HL-60 (cell line): ENCODE results near the gene GALNS.
"Not testable (repeated sequence)": the region's sequence is repeated elsewhere in the genome, so short reads cannot be mapped to it uniquely, and the experiment has no call there.

ENCODE experiments used
- DNase-seq, 2 experiments: peaks; one replicate each; pipeline ENCODE4 v3.0.0-alpha.2; 2010 to 2020; ENCODE audit warnings: low read depth in 1 of 2, low spot score in 1 of 2
- H3K27ac ChIP-seq: fragments of 250-450 bp; sonication (Bioruptor Pico); replicated peaks from 2 replicates; pipeline ENCODE4 v1.5.1; 2020; ENCODE audit warnings: mild to moderate bottlenecking, moderate library complexity
- H3K27me3 ChIP-seq: fragments of 250-450 bp; sonication (Bioruptor Pico); 2 replicates; pipeline ENCODE4 v1.5.1; 2021; ENCODE audit warnings: mild to moderate bottlenecking, moderate library complexity; ENCODE audit not compliant: insufficient read depth, poor library complexity, severe bottlenecking
- H3K4me3 ChIP-seq: replicated peaks from 2 replicates; pipeline ENCODE4 v1.5.1; 2011; ENCODE audit warnings: mild to moderate bottlenecking, control low read depth, low read length; ENCODE audit not compliant: insufficient read depth
- CTCF ChIP-seq: IDR thresholded peaks from one replicate; pipeline ENCODE4 v1.5.1; 2011; ENCODE audit warnings: low read length, control low read depth, inconsistent platforms; ENCODE audit not compliant: insufficient read depth
- GABPA ChIP-seq: IDR thresholded peaks from 2 replicates; pipeline ENCODE4 v1.6.1; 2012; ENCODE audit warnings: low read depth
- POLR2AphosphoS5 ChIP-seq: IDR thresholded peaks from 2 replicates; pipeline ENCODE4 v1.6.1; 2012; ENCODE audit warnings: low read depth
- REST ChIP-seq: IDR thresholded peaks from 2 replicates; pipeline ENCODE4 v1.6.1; 2012; ENCODE audit warnings: low read depth; ENCODE audit not compliant: insufficient replicate concordance
- SPI1 ChIP-seq: IDR thresholded peaks from 2 replicates; pipeline ENCODE4 v1.6.1; 2012; ENCODE audit warnings: low read depth, mild to moderate bottlenecking, borderline replicate concordance

Gene GALNS

GRCh38 chr16:88894681-88895300 is 38.0 kb upstream of the GALNS start:
- no peak for DNase-seq
- H3K4me3 ChIP-seq, result no peak overlapping the region
- no peak overlapping the region for H3K27ac ChIP-seq
- no peaks in the 10 kb centered on the region for H3K27me3 ChIP-seq
- TF ChIP-seq POLR2AphosphoS5 (no peak), REST (no peak), SPI1 (no peak), CTCF (no peak), GABPA (no peak)

GRCh38 chr16:88894266-88894665 is 37.5 kb upstream of the GALNS start:
- H3K4me3 ChIP-seq, DNase-seq, H3K27ac ChIP-seq, H3K27me3 ChIP-seq: not testable (repeated sequence)

GRCh38 chr16:88893127-88893968 is 36.6 kb upstream of the GALNS start:
- no peak overlapping the region for H3K27ac ChIP-seq
- DNase-seq, result no peak
- no peak overlapping the region for H3K4me3 ChIP-seq
- no peak for TF ChIP-seq REST
- TF ChIP-seq SPI1, result no peak
- TF ChIP-seq GABPA, result no peak
- no peak for TF ChIP-seq CTCF
- TF ChIP-seq POLR2AphosphoS5, result no peak
- H3K27me3 ChIP-seq, result no peaks in the 10 kb centered on the region

- Histone ChIP-seq H3K27me3 (no peaks in the 10 kb centered on the region), H3K4me3 (no peak overlapping the region), H3K27ac (no peak overlapping the region)
- no peak for TF ChIP-seq POLR2AphosphoS5
- DNase-seq, result no peak
These were observed 35.3 kb upstream of the GALNS start for GRCh38 chr16:88892065-88892464.

- no peak for DNase-seq
- no peak overlapping the region for H3K4me3 ChIP-seq
- no peak overlapping the region for H3K27ac ChIP-seq
- TF ChIP-seq GABPA (no peak), CTCF (no peak), REST (no peak), SPI1 (no peak), POLR2AphosphoS5 (no peak)
- no peaks in the 10 kb centered on the region for H3K27me3 ChIP-seq
These were observed 34.3 kb upstream of the GALNS start for GRCh38 chr16:88891083-88891482.
